HG02884 (cell line): ENCODE measurements around the gene TMEM147.
"Not testable (repeated sequence)": the region's sequence is repeated elsewhere in the genome, so short reads cannot be mapped to it uniquely, and the experiment has no call there.

ENCODE experiments used
- ATAC-seq: cut with Tn5 transposase; IDR thresholded peaks from one replicate; pipeline ENCODE4 v1.9.1; 2021; ENCODE audit warnings: mild to moderate bottlenecking, moderate library complexity; ENCODE audit not compliant: unreplicated experiment

TMEM147 gene

DNA sequence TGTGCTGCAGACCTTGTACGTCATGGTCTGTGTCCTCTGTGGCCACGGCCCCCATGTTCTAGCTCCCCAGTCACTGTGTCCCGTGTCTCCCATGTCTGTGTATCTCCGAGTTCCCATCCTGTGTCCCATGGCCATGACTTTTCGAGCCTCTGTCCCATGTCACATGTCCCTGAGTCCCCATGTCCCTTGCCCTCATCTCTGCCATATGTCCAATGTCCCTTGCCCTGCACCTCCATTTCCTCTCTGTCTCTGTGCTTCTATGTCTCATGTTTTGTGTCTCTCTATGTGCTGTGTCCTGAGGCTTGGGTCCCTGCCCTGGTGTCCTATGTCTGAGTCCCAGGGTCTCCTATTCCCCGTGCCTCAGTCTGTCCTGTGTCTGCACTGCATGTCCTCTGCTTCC is 16.0 kb downstream of the TMEM147 start:
- ATAC-seq = no peak

DNA sequence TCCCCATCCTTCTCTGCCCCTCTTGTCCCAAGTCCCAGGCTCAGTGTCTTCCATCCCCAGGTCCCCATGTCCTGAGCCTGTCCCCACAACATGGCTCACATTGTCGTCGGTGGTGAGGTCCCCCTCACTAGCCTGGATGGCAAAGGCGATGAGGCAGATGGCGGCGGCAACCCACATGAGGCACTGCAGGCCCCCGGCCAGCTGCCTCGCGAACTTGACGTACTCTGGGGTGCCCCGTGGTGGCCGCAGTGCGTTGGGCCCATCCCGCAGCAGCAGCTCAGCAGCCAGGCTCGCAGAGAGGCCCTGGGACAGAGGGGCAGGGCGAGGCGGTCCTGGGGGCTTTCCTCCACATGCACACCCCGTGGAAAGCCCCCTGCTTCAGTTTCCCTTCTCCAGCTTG is 16.9 kb downstream of the TMEM147 start:
- ATAC-seq = no peak

DNA sequence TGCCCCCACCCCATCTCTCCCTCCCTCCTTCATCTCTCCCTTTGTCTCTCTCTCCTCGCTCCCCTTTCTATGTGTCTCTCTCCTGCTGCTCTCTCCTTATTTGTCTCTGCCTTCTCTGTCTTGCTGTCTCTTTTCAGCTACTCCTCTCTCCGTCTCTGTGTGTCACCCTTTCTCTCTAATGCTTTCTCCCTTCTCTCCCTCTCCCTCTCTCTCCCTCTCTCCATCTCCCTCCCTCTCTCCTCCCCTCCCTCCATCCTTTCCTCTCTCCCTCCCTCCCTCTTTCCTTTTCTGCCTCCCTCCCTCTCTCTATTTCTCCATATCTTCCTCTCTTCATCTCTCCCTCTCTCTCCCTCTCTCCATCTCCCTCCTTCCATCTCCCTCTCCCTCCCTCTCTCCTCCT is 17.4 kb downstream of the TMEM147 start:
- no peak for ATAC-seq

DNA sequence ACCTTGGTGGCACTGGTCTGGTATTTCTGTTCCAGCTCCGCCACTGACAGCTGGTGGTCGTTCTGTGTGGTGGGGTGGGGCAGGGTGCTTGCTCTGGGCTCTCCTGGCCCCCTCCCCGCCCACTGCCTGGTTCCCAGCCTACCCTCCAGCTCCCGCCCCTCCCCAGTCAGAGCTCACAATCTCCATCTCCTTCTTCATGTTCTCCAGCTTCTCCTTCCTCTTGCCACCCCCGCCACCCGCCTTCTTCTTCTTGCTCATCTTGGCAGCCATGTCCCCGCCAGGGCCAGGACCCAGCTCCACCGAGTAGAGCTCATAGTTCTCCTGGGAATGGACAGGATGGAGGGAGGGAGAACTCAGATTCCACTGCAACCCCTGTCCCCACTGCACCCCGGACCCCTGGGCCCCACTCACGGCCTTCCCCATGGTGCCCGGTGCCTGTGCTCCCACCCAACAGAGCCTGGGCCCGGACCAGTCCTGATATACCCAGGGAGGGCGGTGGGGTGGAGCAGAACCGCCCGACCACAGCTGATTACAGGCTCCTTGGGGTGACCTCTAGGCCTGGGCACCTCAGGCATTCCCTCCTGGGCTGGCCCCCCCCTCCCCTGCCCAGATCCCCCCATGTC is 17.9 kb downstream of the TMEM147 start, which contains the start of gene ATP4A:
TSS of gene ATP4A (minus strand) at position 452 of the 623 bp plus-strand sequence. CDS start at position 423, 29 bp downstream.
- ATAC-seq = no peak

DNA sequence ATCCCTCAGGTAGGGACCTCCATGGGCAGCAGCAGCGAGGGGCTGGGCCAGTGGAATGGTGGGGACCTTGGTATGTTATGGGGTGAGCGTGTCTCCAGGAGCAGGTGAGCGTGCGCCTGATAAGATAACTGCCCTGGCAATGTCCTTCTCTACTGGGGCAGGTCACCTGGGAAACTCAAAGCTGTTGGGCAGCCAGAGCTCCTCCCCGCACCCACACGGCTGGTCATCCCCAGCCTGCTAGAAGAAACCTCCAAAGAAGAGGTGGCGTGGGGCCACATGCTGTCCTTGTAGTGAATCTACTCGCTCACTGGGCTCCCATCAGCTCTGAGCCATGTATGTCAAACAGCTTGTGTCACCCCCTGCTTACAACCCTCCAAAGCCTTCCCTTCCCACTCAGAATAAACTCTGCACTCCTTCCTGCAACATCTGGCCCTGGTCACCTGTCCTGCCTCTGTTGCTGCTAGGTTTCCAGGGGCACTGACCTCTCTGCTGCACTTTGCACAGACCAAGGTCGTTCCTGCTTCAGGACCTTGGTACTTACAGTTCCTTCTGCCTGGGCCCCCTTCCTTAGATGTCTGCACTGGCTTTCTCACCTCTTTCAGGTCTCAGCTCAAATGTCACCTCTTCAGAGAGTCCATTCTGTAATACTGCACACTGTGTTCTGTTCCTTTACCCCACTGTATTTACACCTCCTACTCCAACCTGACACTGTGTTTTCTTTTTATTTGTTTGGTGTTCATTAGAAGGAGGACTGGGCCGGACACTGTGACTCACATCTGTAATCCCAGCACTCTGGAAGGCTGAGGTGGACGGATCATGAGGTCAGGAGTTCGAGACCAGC is 19.8 kb downstream of the TMEM147 start:
- no peak for ATAC-seq

DNA sequence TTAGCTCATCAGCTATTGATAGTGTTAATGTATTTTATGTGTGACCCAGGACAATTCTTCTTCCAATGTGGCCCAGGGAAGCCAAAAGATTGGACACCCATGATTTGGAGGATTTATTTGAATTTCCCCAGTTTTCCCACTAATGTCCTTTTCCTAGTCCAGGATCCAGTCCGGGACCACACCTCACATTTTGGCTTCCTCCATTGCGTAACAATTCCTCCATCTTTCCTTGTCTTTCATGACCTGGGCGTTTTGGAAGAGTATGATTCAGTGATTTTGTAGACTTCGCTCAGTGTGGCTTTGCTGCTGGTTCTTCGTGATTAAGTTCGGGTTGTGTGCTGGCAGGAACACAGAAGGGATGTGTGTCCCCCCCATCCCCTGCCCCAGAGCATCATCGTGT is 21.3 kb downstream of the TMEM147 start:
- no peak for ATAC-seq

DNA sequence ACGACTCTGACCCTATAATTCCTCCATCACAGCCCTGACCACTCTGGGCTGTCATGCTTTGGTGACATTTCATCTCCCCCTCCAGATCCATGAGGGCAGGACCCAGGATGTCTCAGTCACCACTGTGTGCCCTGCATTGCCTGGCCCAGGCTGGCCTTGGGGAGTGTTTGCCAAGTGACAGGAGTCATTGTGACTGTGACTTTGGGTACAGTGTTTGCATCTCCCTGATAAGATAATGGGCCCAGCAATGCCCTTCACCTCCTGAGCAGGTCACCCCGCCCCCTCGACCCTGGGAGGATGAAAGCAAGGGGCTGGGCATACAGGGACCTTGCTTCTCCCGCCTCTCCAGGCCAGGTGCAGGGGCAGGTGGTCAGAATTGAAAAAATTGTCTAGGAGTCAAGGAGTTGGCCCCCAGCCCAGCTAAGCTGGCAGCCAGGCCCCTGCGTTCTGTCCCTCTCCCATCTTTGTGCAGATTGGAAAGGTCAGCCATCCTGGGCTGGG is 23.9 kb downstream of the TMEM147 start:
- no peak for ATAC-seq

DNA sequence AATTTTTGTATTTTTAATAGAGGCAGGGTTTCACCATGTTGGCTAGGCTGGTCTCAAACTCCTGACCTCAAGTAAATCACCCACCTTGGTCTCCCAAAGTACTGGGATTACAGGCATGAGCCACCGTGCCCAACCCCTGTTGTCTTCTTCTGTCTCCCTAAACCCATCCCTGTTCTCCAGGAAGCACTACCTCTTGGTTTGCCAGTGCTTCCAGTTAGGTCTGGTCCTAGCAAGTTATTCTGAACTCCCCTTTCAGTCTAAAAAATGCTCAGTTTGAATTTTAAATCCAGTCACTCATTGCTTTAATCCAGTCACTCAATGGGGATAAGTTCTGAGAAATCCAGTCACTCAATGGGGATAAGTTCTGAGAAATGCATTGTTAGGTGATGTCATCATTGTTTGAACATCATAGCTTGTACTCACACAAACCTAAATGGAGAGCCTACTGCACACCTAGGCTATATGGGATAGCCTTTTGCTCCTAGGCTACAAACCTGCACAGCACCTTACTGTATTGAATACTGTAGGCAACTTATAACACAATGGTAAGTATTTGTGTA is 26.1 kb downstream of the TMEM147 start:
- no peak for ATAC-seq

DNA sequence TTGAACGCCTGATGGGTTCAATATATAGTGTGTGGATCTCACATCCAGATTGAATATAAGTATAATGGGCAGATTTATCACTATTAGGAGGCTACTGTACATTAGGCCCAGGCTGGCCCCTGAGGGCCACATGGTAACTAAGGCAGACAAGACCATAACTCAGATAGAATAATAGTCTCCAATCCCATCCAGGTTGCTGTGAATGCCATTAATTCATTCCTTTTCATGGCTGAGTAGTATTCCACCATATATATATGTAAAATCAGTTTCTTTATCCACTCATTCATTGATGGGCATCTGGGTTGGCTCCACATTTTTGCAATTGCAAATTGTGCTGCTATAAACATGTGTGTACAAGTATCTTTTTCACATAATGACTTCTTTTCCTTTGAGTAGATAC is 32.5 kb downstream of the TMEM147 start:
- no peak for ATAC-seq

DNA sequence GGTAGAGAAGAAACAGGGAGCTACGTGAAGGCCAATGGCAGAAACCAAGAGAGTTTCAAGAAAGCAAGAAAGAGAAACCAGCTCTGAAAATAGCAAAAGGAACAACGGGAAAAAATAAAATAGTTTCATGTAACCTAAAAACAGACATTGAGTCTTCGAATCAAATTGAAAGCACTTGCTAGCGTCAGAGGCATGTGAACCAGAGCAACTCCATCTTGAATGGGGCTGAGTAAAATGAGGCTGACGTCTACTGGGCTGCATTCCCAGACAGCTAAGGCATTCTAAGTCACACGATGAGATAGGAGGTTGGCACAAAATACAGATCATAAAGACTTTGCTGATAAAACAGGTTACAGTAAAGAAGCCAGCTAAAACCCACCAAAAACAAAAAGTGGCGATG is 33.3 kb downstream of the TMEM147 start:
- no peak for ATAC-seq

DNA sequence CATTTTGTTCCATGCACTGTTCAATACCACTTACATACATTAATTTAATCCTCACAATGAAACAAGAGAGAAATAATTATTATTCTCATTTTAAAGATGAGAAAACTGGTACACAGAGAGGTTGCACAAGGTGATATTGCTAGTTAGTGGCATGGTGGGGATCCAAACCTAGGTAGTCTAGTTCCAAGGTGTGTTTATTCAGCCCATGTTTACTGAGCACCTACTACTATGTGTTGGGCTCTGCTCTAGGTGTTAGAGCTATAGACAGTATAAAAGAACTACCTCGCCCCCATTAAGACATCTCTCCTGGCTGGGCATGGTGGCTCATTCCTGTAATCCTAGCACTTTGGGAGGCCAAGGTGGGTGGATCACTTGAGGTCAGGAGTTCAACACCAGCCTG is 37.3 kb downstream of the TMEM147 start:
- no peak for ATAC-seq

DNA sequence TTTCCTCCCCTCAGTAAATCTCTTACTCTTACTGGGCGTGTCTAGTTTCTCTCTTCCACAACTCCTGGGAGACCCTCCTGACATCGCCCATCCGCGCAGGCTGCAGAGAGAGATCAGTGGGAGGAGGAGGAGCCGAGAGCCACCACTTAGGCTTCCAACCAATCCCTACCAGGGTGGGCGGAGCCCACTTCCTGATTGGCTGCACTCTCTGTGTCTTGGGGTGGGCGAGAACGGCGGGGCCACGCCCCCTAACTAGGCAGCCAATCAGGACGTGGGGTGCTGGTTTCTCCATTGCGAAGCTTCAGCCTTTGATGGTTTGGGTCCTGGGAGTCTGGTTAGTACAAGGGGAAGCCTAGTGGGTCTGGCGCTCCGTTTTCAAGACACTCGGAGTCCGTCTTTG is 40.4 kb downstream of the TMEM147 start, which contains the start of gene PMIS2:
TSS of gene PMIS2 (plus strand) at position 326 of the 400 bp plus-strand sequence. CDS start 87 bp downstream, outside the sequence.
- ATAC-seq = no peak

DNA sequence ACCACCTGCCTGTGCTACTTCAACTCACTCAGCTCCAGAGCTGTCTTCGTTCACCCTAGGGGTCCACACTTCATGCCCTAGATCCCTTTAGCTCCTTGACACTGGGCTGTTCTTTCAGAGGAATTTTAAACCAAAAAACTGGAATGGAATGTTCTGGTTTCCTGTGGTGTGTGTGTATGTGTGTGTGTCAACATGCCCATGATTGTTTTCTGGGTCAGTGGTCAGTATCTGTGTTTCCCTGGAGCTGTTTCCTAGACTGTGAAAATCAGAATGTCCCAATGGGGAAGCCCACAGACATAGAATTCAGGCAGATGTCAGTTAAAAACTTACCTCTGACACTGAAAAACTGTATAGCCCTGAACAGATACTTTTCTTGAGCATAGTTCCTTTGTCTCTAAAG is 41.9 kb downstream of the TMEM147 start:
- no peak for ATAC-seq

DNA sequence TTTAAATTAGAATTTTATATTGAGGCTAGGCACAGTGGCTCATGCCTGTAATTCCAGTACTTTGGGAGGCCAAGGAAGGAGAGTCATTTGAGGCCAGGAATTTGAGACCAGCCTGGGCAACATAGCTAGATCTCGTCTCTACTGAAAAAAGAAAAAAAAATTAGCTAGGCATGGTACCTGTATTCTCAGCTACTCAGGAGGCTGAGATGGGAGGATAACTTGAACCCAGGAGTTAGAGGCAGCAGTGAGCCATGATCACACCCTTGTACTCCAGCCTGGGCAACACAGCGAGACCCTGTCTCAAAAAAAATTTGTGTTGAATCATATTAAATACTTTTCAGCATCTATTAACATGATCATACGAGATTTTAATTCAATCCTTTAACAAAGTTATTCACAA is 45.4 kb downstream of the TMEM147 start:
- ATAC-seq = no peak

DNA sequence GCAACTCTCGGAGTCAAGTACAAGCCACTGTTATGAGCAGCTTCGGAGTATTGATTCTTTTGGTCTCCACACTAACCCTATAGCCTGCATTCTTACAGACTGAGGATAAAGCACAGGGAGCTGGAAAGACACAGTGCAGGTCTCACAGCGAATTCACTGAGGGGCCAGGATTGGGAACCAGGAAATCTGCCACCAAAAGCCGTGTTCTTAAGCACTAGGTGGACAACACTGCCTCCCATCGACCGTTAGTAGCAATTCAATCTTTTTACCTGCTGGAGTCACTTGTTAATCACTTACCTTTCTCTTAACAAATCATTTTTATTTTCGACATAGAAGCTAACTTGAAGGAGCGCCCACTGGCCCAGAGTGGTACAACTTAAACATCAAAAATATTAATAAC is 46.8 kb downstream of the TMEM147 start:
- no peak for ATAC-seq

DNA sequence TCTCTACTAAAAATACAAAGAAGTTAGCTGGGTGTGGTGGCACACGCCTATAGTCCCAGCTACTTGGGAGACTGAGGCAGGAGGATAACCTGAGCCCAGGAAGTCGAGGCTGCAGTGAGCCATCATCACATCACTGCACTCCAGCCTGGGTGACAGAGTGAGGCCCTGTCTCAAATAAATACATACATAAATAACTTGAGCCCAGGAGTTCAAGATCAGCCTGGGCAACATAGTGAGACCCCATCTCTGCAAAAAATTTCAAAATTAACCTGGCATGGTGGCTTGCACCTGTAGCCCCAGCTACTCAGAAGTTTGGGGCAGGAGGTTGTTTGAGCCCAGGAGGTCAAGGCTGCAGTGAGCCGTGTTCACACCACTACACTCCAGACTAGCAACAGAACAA is 49.6 kb downstream of the TMEM147 start:
- ATAC-seq = not testable (repeated sequence)

DNA sequence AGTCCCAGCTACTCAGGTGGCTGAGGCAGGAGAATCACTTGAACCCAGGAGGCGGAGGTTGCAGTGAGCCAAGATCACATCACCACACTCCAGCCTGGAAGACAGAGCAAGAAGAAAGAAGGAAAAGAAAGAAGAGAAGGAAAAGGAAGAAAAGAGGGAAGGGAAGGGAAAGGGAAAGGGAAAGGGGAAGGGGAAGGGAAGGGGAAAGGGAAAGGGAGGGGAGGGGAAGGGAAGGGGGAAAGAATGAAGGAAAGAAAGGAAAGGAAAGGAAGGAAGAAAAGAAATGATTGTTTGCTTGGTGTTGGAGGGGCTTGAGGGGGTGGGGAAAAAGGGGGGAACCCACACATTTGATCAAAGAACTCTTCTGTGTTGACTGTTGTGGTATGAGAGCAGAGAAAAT is 50.5 kb downstream of the TMEM147 start:
- ATAC-seq = no peak

DNA sequence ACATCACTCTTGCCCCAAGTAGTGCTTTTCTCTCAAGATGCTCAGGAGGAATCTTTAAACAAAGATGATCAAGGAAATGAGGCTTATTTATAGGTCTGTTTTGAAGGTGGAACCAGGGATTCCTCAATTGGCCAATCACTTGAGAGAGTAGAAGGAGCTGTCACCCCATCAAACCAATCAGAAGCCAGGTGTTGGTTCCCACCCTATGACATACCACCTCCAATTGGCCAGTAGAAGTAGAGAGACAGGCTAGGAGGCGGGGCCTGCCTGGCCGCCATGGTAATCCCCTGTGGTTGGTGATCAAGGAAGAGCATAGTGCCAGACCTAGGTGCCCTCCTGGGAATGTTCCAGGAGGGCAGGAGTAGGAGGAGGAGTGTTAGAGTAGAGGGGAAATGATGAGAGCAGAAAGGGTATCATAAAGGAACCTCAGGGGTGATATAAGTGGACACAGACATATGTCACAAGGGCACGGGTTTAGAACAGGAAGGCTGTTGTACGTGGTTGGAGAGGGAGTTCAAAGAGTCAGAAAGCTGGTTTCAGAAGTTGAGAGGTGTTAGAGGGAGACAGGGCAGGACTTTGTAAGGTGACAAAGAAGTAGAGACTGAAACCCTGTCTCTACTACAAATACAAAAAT is 51.1 kb downstream of the TMEM147 start:
- no peak for ATAC-seq
